BE2C (cell line): ENCODE measurements around the gene PRXL2C.
"Not testable (repeated sequence)": the region's sequence is repeated elsewhere in the genome, so short reads cannot be mapped to it uniquely, and the experiment has no call there.

Experiments used
- DNase-seq: peaks from one replicate; pipeline ENCODE4 v3.0.0-alpha.2; 2020
- H3K27me3 ChIP-seq: fragments of 250-450 bp; sonication (Bioruptor Pico); 2 replicates; pipeline ENCODE4 v1.5.1; 2020; ENCODE audit warnings: mild to moderate bottlenecking
- H3K36me3 ChIP-seq: fragments of 250-450 bp; sonication (Bioruptor Pico); 2 replicates; pipeline ENCODE4 v1.5.1; 2020; ENCODE audit warnings: mild to moderate bottlenecking
- H3K4me1 ChIP-seq: fragments of 250-450 bp; sonication (Bioruptor Pico); 2 replicates; pipeline ENCODE4 v1.5.1; 2020
- H3K4me3 ChIP-seq: 2 replicates; pipeline ENCODE4 v1.5.1; 2011; ENCODE audit warnings: low read depth, low read length
- H3K9me3 ChIP-seq: fragments of 250-450 bp; sonication (Bioruptor Pico); 2 replicates; pipeline ENCODE4 v1.5.1; 2020
- TF ChIP-seq, protein P1 (sequence below): IDR thresholded peaks from 2 replicates; pipeline ENCODE4 v1.5.1; 2012; ENCODE audit warnings: mild to moderate bottlenecking, low read depth, low read length

The PRXL2C gene

GRCh38 chr9:96641514-96641913 lies 13.6 kb downstream of the PRXL2C start:
- H3K27me3 ChIP-seq: no peaks in the 10 kb centered on the region
- H3K9me3 ChIP-seq: no peaks in the 10 kb centered on the region
- TF ChIP-seq, protein P1, sequence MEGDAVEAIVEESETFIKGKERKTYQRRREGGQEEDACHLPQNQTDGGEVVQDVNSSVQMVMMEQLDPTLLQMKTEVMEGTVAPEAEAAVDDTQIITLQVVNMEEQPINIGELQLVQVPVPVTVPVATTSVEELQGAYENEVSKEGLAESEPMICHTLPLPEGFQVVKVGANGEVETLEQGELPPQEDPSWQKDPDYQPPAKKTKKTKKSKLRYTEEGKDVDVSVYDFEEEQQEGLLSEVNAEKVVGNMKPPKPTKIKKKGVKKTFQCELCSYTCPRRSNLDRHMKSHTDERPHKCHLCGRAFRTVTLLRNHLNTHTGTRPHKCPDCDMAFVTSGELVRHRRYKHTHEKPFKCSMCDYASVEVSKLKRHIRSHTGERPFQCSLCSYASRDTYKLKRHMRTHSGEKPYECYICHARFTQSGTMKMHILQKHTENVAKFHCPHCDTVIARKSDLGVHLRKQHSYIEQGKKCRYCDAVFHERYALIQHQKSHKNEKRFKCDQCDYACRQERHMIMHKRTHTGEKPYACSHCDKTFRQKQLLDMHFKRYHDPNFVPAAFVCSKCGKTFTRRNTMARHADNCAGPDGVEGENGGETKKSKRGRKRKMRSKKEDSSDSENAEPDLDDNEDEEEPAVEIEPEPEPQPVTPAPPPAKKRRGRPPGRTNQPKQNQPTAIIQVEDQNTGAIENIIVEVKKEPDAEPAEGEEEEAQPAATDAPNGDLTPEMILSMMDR: no peak
- no peaks in the 10 kb centered on the region; the same call in 1 of the 2 replicates for H3K4me1 ChIP-seq
- H3K36me3 ChIP-seq: peaks cover 2% of the 10 kb centered on the region; the same call in 1 of the 2 replicates
- no peak overlapping the region for H3K4me3 ChIP-seq
- no peak for DNase-seq

- DNase-seq: no peak
- Histone ChIP-seq H3K9me3 (no peaks in the 10 kb centered on the region), H3K27me3 (no peaks in the 10 kb centered on the region), H3K4me1 (no peaks in the 10 kb centered on the region; the same call in 1 of the 2 replicates), H3K4me3 (no peak overlapping the region), H3K36me3 (no peaks in the 10 kb centered on the region)
- TF ChIP-seq, protein P1: no peak
Observed at GRCh38 chr9:96638606-96639364, 16.3 kb downstream of the PRXL2C start.

DNA sequence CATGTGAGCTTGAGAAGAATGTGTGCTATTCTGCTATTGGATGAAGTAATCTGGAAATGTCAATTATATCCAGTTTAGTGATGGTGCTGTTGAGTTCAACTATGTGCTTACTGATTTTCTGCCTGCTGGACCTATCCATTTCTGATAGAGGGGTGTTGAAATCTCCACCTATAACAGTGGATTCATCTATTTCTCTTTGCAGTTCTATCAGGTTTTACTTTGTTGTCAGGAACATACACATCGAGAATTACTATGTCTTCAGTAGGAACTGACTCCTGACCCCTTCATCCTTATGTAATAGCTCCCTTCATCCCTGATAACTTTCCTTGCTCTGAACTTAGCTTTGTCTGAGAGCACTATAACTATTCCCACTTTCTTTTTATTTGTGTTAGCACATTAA lies 18.7 kb downstream of the PRXL2C start:
- Histone ChIP-seq H3K36me3 (no peaks in the 10 kb centered on the region), H3K4me3 (no peak overlapping the region)
- TF ChIP-seq, protein P1: no peak

DNA sequence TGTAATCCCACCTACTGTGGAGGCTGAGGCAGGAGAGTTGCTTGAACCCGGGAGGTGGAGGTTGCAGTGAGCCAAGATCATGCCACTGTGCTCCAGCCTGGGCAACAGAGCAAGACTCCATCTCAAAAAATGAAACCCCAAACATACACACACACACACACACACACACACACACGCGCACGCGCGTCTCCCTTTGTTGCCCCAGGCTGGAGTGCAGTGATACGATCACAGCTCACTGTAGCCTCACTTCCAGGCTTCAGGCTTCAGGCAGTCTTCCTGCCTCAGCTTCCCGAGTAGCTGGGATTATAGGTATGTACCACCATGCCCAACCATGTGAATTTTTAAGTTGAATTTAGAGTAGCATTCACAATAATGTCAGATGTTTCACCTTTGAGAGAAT lies 21.5 kb downstream of the PRXL2C start:
- not testable (repeated sequence) for H3K9me3 ChIP-seq, H3K4me3 ChIP-seq, H3K36me3 ChIP-seq, DNase-seq, H3K27me3 ChIP-seq, H3K4me1 ChIP-seq

More for the DNA sequence above, 18.7 kb downstream of the PRXL2C start:
- no peaks in the 10 kb centered on the region for H3K9me3 ChIP-seq
- no peak for DNase-seq
- H3K4me1 ChIP-seq: no peaks in the 10 kb centered on the region
- H3K27me3 ChIP-seq: no peaks in the 10 kb centered on the region

- no peaks in the 10 kb centered on the region for H3K36me3 ChIP-seq
- no peaks in the 10 kb centered on the region for H3K4me1 ChIP-seq
- peaks cover 8% of the 10 kb centered on the region; the same call in 1 of the 2 replicates for H3K27me3 ChIP-seq
- H3K9me3 ChIP-seq: no peaks in the 10 kb centered on the region
- TF ChIP-seq, protein P1: no peak
- H3K4me3 ChIP-seq: no peak overlapping the region
- DNase-seq: no peak
Observed at GRCh38 chr9:96626912-96627311, 28.2 kb downstream of the PRXL2C start.

DNA sequence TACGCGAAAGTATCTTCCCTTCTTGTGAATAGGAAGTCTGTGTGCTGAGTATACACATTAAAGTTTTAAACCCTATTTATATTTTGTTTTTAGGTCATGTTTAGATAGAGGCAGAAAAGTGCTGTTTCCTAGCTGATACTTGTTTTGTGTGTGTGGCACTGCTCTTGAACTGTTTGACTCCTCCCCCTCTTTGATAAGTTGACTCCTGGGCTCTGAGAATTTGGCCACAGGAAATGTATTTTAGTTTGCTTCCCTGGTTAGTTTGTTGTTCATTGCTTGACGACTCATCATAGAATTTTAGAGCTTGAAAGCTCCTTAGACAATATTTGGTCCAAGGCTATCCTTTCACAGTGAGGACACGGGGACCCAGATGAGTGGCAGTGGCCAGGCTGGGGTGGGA lies 33.5 kb downstream of the PRXL2C start:
- peaks cover 3% of the 10 kb centered on the region for H3K4me1 ChIP-seq
- peaks cover 5% of the 10 kb centered on the region; the same call in 1 of the 2 replicates for H3K27me3 ChIP-seq
- DNase-seq: no peak
- TF ChIP-seq, protein P1: no peak
- no peaks in the 10 kb centered on the region for H3K36me3 ChIP-seq
- H3K9me3 ChIP-seq: no peaks in the 10 kb centered on the region
- no peak overlapping the region for H3K4me3 ChIP-seq
